Transverse colon (tissue), 4 donors: Measurements from ENCODE around the gene PKP2. TPM values are rescaled to one million over a fixed set of nuclear protein-coding genes. Genes with fewer than 3 reads are reported as not detected.

Experiments
- DNase-seq: peaks from one replicate; pipeline ENCODE4 v3.0.0-alpha.2; 2019
- H3K27ac ChIP-seq, 4 donors: fragments of 200-600 bp; sonication (generic); 2 replicates each; pipeline ENCODE4 v1.5.1; 2016 to 2018; ENCODE audit warnings: inconsistent platforms in 4 of 4
- H3K27me3 ChIP-seq: fragments of 200-600 bp; sonication (generic); 2 replicates; pipeline ENCODE4 v1.5.1; 2017; ENCODE audit warnings: inconsistent platforms
- H3K36me3 ChIP-seq, 4 donors: fragments of 200-600 bp; sonication (generic); 2 replicates each; pipeline ENCODE4 v1.5.1; 2017 to 2019; ENCODE audit warnings: inconsistent platforms in 4 of 4
- H3K4me1 ChIP-seq, 4 donors: fragments of 200-600 bp; sonication (generic); 2 replicates each; pipeline ENCODE4 v1.5.1; 2017 to 2020; ENCODE audit warnings: inconsistent platforms in 4 of 4
- H3K4me3 ChIP-seq, 4 donors: fragments of 200-600 bp; sonication (generic); 1 replicate in 1 of 4; 2 replicates in 3 of 4; pipeline versions ENCODE4 v1.5.1 to v1.6.1; 2017 to 2019; ENCODE audit warnings: inconsistent platforms in 4 of 4
- H3K9me3 ChIP-seq, 2 donors: fragments of 200-600 bp; sonication (generic); 2 replicates each; pipeline ENCODE4 v1.5.1; 2017 to 2019; ENCODE audit warnings: inconsistent platforms in 2 of 2
- EP300 ChIP-seq: sonication (generic); formaldehyde crosslinking; IDR thresholded peaks from one replicate; pipeline ENCODE4 v1.6.1; 2017; ENCODE audit warnings: antibody characterized with exemption, low read depth
- POLR2A ChIP-seq: fragments of 450-650 bp; IDR thresholded peaks from one replicate; pipeline ENCODE4 v1.6.1; 2016; ENCODE audit warnings: antibody characterized with exemption, mild to moderate bottlenecking, moderate library complexity
- POLR2AphosphoS5 ChIP-seq, 3 donors: sonication (generic); formaldehyde crosslinking; IDR thresholded peaks; one replicate each; pipeline ENCODE4 v1.6.1; 2016; ENCODE audit warnings: antibody characterized with exemption in 3 of 3
- WGBS, 2 donors: methylation state at CpG; one replicate each; pipeline ENCODE4 v1.1.5; 2018; ENCODE audit warnings: low coverage in 1 of 2; 5-methylcytosine and 5-hydroxymethylcytosine counted together
- in situ Hi-C, 4 donors: fragments of 200-750 bp; cut with MboI; loops; one replicate each; pipeline versions ENCODE4 v1.15.0 to v1.15.1; 2017; ENCODE audit warnings: low sequenced_read_pairs in 3 of 4, low pct_ligation_motif_present in 1 of 4, low pct_unique_long_range_greater_than_20kb in 1 of 4
- intact Hi-C: fragments of 100-400 bp; cut with DNase I; formaldehyde crosslinking; loops from one replicate; pipeline ENCODE4 v1.15.1; 2023; ENCODE audit warnings: low total_unique reads
- total RNA-seq, 4 donors: library from RNA; depleted of rRNA; stranded (reverse); fragments of >200 nt; gene quantifications; one replicate each; pipeline ENCODE4 v1.1.0, GENCODE V29; 2016
- TF ChIP-seq, protein P1 (sequence below), 5 experiments: fragments of 200-600 bp in 3 of 5; fragments of 450-650 bp in 2 of 5; sonication (generic) in 3 of 5; IDR thresholded peaks; 1 replicate in 2 of 5; 2 replicates in 3 of 5; pipeline ENCODE4 v1.5.1; 2016 to 2017; ENCODE audit warnings: antibody characterized with exemption in 5 of 5, inconsistent platforms in 3 of 5, mild to moderate bottlenecking in 2 of 5, moderate library complexity in 1 of 5

PKP2 gene
- total RNA-seq, 4 donors from 2014 or later, result 92.0 to 253 (median 108) TPM

DNA sequence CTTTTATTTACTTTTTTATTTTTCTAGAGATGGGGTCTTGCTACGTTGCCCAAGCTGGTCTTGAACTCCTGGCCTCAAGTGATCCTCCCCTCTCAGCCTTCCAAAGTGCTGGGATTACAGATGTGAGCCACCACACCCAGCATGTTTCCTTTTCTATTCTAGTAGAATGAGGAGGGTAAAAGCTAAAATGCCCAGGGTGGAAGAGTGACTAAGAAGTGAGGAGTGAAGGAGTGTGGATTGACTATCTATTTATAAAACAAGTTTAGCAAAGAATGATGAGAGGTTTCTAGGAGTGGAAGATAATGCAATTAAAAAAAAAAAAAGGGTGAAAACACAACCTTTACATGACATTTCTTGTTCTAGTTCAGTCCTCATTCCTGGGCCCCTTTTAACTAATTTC lies 29.8 kb upstream of the PKP2 start:
- intact Hi-C loops, result no loop called here
- TF ChIP-seq POLR2A (no peak), POLR2AphosphoS5 (IDR thresholded peaks at IDR 0.05) (no peak), EP300 (no peak)
- TF ChIP-seq, protein P1, sequence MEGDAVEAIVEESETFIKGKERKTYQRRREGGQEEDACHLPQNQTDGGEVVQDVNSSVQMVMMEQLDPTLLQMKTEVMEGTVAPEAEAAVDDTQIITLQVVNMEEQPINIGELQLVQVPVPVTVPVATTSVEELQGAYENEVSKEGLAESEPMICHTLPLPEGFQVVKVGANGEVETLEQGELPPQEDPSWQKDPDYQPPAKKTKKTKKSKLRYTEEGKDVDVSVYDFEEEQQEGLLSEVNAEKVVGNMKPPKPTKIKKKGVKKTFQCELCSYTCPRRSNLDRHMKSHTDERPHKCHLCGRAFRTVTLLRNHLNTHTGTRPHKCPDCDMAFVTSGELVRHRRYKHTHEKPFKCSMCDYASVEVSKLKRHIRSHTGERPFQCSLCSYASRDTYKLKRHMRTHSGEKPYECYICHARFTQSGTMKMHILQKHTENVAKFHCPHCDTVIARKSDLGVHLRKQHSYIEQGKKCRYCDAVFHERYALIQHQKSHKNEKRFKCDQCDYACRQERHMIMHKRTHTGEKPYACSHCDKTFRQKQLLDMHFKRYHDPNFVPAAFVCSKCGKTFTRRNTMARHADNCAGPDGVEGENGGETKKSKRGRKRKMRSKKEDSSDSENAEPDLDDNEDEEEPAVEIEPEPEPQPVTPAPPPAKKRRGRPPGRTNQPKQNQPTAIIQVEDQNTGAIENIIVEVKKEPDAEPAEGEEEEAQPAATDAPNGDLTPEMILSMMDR (IDR thresholded peaks at IDR 0.05), result no peak
- no peaks in the 10 kb centered on the region for H3K27me3 ChIP-seq
- 75 to 81% methylated on average over 1 of the region's 1 CpG for WGBS, 2 donors
- no peaks in the 10 kb centered on the region for H3K9me3 ChIP-seq
- no peak for DNase-seq
- in situ Hi-C loops, result loop anchor here in 3 of 4 donors (25.0 kb wide), 2 partner anchors 1061 to 1086 kb away; partner anchors contain the start of gene ALG10 (in 2 of the 3)
- H3K27ac ChIP-seq, result no peak overlapping the region
- no peaks in the 10 kb centered on the region for H3K36me3 ChIP-seq
- no peak overlapping the region for H3K4me3 ChIP-seq
- no peaks in the 10 kb centered on the region for H3K4me1 ChIP-seq

DNA sequence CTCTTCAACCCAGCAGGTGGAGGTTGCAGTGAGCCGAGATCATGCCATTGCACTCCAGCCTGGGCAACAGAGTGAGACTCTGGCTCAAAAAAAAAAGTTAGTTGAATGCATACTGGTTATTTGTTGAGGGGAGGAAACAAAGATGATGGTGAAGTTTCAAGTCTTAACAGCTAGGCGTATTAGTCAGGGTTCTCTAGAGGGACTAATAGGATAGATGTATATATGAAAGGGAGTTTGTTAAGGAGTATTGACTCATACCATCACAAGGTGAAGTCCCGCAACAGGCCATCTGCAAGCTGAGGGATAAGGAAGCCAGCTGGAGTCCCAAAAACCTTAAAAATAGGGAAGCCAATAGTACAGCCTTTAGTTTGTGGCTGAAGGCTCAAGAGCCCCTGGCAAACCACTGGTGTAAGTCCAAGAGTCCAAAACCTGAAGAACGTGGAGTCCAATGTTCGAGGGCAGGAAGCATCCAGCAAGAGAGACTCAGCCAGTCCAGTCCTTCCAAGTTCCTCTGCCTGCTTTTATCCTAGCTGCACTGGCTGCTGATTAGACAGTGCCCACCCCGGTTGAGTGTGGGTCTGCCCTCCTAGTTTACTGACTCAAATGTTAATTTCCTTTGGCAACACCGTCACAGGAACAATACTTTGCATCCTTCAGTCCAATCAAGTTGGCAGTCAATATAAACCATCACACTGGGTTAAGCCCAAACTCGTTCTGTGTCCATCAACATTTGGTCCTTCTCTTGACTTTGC lies 26.1 kb upstream of the PKP2 start:
- Histone ChIP-seq H3K36me3 (no peaks in the 10 kb centered on the region), H3K4me1 (peaks cover 0 to 17% (median 0%) of the 10 kb centered on the region in 4 donors), H3K27me3 (no peaks in the 10 kb centered on the region), H3K9me3 (no peaks in the 10 kb centered on the region), H3K4me3 (no peak overlapping the region), H3K27ac (no peak overlapping the region)
- TF ChIP-seq POLR2A, result no peak
- TF ChIP-seq EP300, result no peak
- TF ChIP-seq POLR2AphosphoS5 (IDR thresholded peaks at IDR 0.05), result no peak
- TF ChIP-seq, protein P1 (IDR thresholded peaks at IDR 0.05), result no peak
- 81 to 88% methylated on average over 4 to 8 of the region's 8 CpGs for WGBS, 2 donors
- in situ Hi-C loops (loop anchor here in 3 of 4 donors (25.0 kb wide), 2 partner anchors 90 to 160 kb away; partner anchors contain the start of gene YARS2 (in 2 of the 3)), intact Hi-C loops (no loop called here)
- no peak for DNase-seq

DNA sequence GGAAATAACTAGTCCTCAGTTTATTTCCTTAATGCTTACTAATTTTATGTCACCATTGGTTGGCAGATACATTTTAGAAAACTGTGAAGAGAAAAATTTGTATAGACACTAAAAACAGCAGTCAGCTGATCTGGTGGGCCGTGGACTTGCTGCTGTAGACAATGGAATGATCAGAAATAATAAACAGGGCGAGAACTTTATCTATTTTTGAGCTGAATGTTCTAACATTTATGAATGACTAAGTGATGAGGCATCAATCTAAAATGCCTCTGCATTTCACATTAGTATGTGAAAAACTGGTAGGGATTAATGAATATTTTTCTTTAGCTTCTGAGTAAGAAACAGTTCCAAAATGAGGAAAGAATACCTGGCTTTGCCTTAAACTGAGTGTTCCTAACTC lies 24.8 kb upstream of the PKP2 start:
- DNase-seq, result no peak
- H3K4me1 ChIP-seq, result peaks cover 0 to 17% (median 0%) of the 10 kb centered on the region in 4 donors
- no peaks in the 10 kb centered on the region for H3K27me3 ChIP-seq
- no peaks in the 10 kb centered on the region for H3K36me3 ChIP-seq
- intact Hi-C loops (no loop called here), in situ Hi-C loops (loop anchor here in 3 of 4 donors (25.0 kb wide), 2 partner anchors 91 to 159 kb away; partner anchors contain the start of gene YARS2 (in 2 of the 3))
- H3K4me3 ChIP-seq, result no peak overlapping the region
- TF ChIP-seq POLR2AphosphoS5 (IDR thresholded peaks at IDR 0.05) (no peak), POLR2A (no peak), EP300 (no peak)
- TF ChIP-seq, protein P1 (IDR thresholded peaks at IDR 0.05), result no peak
- WGBS, 2 donors, result 40 to 64% methylated on average over 2 of the region's 2 CpGs
- H3K27ac ChIP-seq, result no peak overlapping the region
- H3K9me3 ChIP-seq, result no peaks in the 10 kb centered on the region

DNA sequence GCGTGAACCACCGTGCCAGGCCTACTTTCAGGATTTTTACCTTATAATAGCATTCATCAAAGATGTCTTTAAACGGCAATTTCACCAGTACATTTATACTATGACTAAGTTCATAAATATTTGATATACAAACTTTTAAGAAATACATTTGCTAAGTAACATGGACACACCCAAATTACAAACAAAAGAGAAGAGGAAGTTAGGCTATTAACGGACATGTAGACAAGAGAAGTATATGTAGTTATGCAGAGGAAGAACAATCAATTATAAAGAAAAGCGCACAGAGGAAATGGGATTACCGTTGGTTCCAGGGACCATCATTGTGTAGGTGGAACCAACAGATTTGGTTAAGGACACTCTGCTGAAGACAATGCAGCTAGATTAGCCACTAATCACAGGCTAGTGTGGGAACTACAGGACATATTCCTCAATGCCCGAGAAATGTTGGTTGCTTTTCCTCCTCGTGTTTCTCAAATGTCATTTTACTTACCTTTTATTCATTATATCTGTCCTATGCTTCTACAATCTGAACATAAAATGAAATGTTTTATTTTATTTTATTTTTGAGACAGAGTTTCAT lies 24.0 kb upstream of the PKP2 start:
- Histone ChIP-seq H3K9me3 (no peaks in the 10 kb centered on the region), H3K4me1 (peaks cover 0 to 17% (median 0%) of the 10 kb centered on the region in 4 donors), H3K36me3 (no peaks in the 10 kb centered on the region), H3K27me3 (no peaks in the 10 kb centered on the region), H3K4me3 (no peak overlapping the region), H3K27ac (no peak overlapping the region)
- 47 to 51% methylated on average over 8 of the region's 8 CpGs for WGBS, 2 donors
- no peak for DNase-seq
- in situ Hi-C loops (loop anchor here in 3 of 4 donors (25.0 kb wide), 2 partner anchors 92 to 158 kb away; partner anchors contain the start of gene YARS2 (in 2 of the 3)), intact Hi-C loops (no loop called here)
- TF ChIP-seq POLR2A (no peak), POLR2AphosphoS5 (IDR thresholded peaks at IDR 0.05) (no peak), EP300 (no peak)
- TF ChIP-seq, protein P1 (IDR thresholded peaks at IDR 0.05), result no peak
